C4-2B (cell line): ENCODE results near the gene ANAPC2.

Experiments
- CTCF ChIP-seq: fragments of 450-650 bp; conservative IDR thresholded peaks from 2 replicates; pipeline ENCODE4 v1.5.1; 2017; ENCODE audit warnings: mild to moderate bottlenecking
- ZFX ChIP-seq: fragments of 450-650 bp; IDR thresholded peaks from 2 replicates; pipeline ENCODE4 v1.6.1; 2017

- TF ChIP-seq CTCF (no peak), ZFX (0 out of 2 replicates have a peak, but pooled peaks have one; percentile 24)
These were observed 14.3 kb downstream of the ANAPC2 start for GRCh38 chr9:137173796-137174664.
